Prostate gland (tissue), 2 donors: ENCODE data around the gene RNMT.

Experiments used
- POLR2A ChIP-seq: fragments of 450-650 bp; IDR thresholded peaks from one replicate; pipeline ENCODE4 v1.6.1; 2016; ENCODE audit warnings: antibody characterized with exemption, mild to moderate bottlenecking
- TF ChIP-seq, protein P1 (sequence below), 4 experiments: fragments of 200-600 bp in 2 of 4; fragments of 450-650 bp in 2 of 4; sonication (generic) in 2 of 4; IDR thresholded peaks; 1 replicate in 3 of 4; 2 replicates in 1 of 4; pipeline ENCODE4 v1.5.1; 2016 to 2019; ENCODE audit warnings: antibody characterized with exemption in 4 of 4, mild to moderate bottlenecking in 2 of 4, moderate library complexity in 2 of 4

DNA sequence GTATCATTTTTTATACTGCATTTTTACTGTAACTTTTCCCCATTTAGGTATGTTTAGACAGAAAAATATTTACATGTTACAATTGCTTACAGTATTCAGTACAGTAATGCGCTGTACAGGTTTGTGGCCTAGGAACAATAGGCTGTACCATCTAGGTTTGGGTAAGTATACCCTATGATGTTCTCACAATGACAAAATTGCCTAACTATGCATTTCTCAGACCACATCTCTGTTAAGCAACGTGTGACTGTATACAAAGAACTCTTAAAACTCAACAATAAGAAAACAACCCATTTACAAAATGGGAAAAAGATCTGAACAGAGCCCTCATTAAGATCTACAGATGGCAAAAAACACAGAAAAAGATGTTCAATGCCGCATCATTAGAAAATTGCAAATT is 29.5 kb upstream of the RNMT start:
- TF ChIP-seq, protein P1, sequence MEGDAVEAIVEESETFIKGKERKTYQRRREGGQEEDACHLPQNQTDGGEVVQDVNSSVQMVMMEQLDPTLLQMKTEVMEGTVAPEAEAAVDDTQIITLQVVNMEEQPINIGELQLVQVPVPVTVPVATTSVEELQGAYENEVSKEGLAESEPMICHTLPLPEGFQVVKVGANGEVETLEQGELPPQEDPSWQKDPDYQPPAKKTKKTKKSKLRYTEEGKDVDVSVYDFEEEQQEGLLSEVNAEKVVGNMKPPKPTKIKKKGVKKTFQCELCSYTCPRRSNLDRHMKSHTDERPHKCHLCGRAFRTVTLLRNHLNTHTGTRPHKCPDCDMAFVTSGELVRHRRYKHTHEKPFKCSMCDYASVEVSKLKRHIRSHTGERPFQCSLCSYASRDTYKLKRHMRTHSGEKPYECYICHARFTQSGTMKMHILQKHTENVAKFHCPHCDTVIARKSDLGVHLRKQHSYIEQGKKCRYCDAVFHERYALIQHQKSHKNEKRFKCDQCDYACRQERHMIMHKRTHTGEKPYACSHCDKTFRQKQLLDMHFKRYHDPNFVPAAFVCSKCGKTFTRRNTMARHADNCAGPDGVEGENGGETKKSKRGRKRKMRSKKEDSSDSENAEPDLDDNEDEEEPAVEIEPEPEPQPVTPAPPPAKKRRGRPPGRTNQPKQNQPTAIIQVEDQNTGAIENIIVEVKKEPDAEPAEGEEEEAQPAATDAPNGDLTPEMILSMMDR (IDR thresholded peaks at IDR 0.05) = no peak
- no peak for TF ChIP-seq POLR2A
